LoVo (cell line): ENCODE data around the gene IL22.
"Not testable (repeated sequence)": the region's sequence is repeated elsewhere in the genome, so short reads cannot be mapped to it uniquely, and the experiment has no call there.

Experiments
- DNase-seq: peaks from one replicate; pipeline ENCODE4 v3.0.0-alpha.2; 2016; ENCODE audit warnings: low spot score

The IL22 gene

GRCh38 chr12:68229956-68230355 lies 23.4 kb downstream of the IL22 start:
- DNase-seq = no peak

- DNase-seq = no peak
Observed at GRCh38 chr12:68227356-68227755, 26.0 kb downstream of the IL22 start.

- DNase-seq = no peak
Observed at GRCh38 chr12:68225576-68226476, 27.6 kb downstream of the IL22 start, which contains the start of gene IL26. IL26 (minus strand) TSS chr12:68225810; CDS start chr12:68225756, 54 bp downstream.

- no peak for DNase-seq
Observed at GRCh38 chr12:68224613-68225285, 28.7 kb downstream of the IL22 start.

GRCh38 chr12:68223067-68223747 lies 30.2 kb downstream of the IL22 start:
- DNase-seq = peak; percentile 87

- DNase-seq = no peak
Observed at GRCh38 chr12:68222326-68222725, 31.1 kb downstream of the IL22 start.

- no peak for DNase-seq
Observed at GRCh38 chr12:68221497-68221896, 31.9 kb downstream of the IL22 start.

- no peak for DNase-seq
Observed at GRCh38 chr12:68210875-68211274, 42.5 kb downstream of the IL22 start.

- not testable (repeated sequence) for DNase-seq
Observed at GRCh38 chr12:68209048-68209728, 44.2 kb downstream of the IL22 start.

GRCh38 chr12:68207276-68207675 lies 46.1 kb downstream of the IL22 start:
- no peak for DNase-seq

GRCh38 chr12:68206446-68206845 lies 47.0 kb downstream of the IL22 start:
- DNase-seq = no peak

GRCh38 chr12:68203460-68203875 lies 49.9 kb downstream of the IL22 start:
- no peak for DNase-seq

- DNase-seq = no peak
Observed at GRCh38 chr12:68200854-68201253, 52.5 kb downstream of the IL22 start.

- DNase-seq = no peak
Observed at GRCh38 chr12:68199127-68199526, 54.3 kb downstream of the IL22 start.

GRCh38 chr12:68198507-68199086 lies 54.8 kb downstream of the IL22 start:
- DNase-seq = no peak
